Stomach (tissue), 9 donors: ENCODE results near the gene RPS16. TPM values are rescaled to one million over a fixed set of nuclear protein-coding genes. Genes with fewer than 3 reads are reported as not detected.

ENCODE experiments used
- DNase-seq, 2 donors: peaks; one replicate each; pipeline versions ENCODE4 v3.0.0 to v3.0.0-alpha.2; 2013 to 2019
- H3K27ac ChIP-seq, 5 donors: fragments of 200-600 bp in 4 of 5; sonication (generic) in 4 of 5; one replicate each; pipeline ENCODE4 v1.5.1; 2013 to 2019; ENCODE audit warnings: mild to moderate bottlenecking in 1 of 5, moderate library complexity in 1 of 5
- H3K27me3 ChIP-seq, 3 donors: fragments of 200-600 bp; sonication (generic); one replicate each; pipeline ENCODE4 v1.5.1; 2017 to 2019; ENCODE audit warnings: mixed run types in 1 of 3
- H3K36me3 ChIP-seq, 4 donors: fragments of 200-600 bp; sonication (generic); 1 replicate in 3 of 4; 2 replicates in 1 of 4; pipeline ENCODE4 v1.5.1; 2016 to 2019
- H3K4me1 ChIP-seq, 4 donors: fragments of 200-600 bp; sonication (generic); one replicate each; pipeline ENCODE4 v1.5.1; 2016 to 2019
- H3K4me3 ChIP-seq, 4 donors: fragments of 200-600 bp; sonication (generic) in 3 of 4; one replicate each; pipeline ENCODE4 v1.5.1; 2016 to 2019; ENCODE audit warnings: mild to moderate bottlenecking in 1 of 4
- H3K9me3 ChIP-seq, 4 donors: fragments of 200-600 bp; sonication (generic); one replicate each; pipeline ENCODE4 v1.5.1; 2016 to 2019
- EP300 ChIP-seq: sonication (generic); formaldehyde crosslinking; IDR thresholded peaks from one replicate; pipeline ENCODE4 v1.6.1; 2017; ENCODE audit warnings: antibody characterized with exemption
- POLR2A ChIP-seq, 4 donors: fragments of 450-650 bp; IDR thresholded peaks; one replicate each; pipeline ENCODE4 v1.6.1; 2016; ENCODE audit warnings: antibody characterized with exemption in 4 of 4, control low read depth in 2 of 4, mild to moderate bottlenecking in 1 of 4, moderate library complexity in 1 of 4
- POLR2AphosphoS5 ChIP-seq, 3 donors: sonication (generic); formaldehyde crosslinking; IDR thresholded peaks; one replicate each; pipeline ENCODE4 v1.6.1; 2016; ENCODE audit warnings: antibody characterized with exemption in 3 of 3
- WGBS, 5 donors: extraction: QIAGEN DNeasy Blood & Tissue Kit in 3 of 5; methylation state at CpG; one replicate each; pipeline versions ENCODE4 v1.1.5 to v1.1.7; 2013 to 2018; 5-methylcytosine and 5-hydroxymethylcytosine counted together
- intact Hi-C: fragments of 100-400 bp; cut with DNase I; formaldehyde crosslinking; loops from one replicate; pipeline ENCODE4 v1.15.1; 2023; ENCODE audit warnings: low total_unique reads
- polyA plus RNA-seq, 3 donors: library from polyadenylated mRNA; stranded (reverse); fragments of 200-250 nt; gene quantifications; one replicate each; pipeline ENCODE4 v1.2.3, GENCODE V29; 2013
- total RNA-seq, 5 donors: library from RNA; depleted of rRNA; stranded (reverse); fragments of >200 nt; gene quantifications; one replicate each; pipeline versions ENCODE4 v1.1.0 to v1.2.3, GENCODE V29; 2014 to 2016
- TF ChIP-seq, protein P1 (sequence below), 7 experiments: fragments of 450-650 bp in 4 of 7; fragments of 200-600 bp in 3 of 7; sonication (generic) in 3 of 7; IDR thresholded peaks; one replicate each; pipeline ENCODE4 v1.5.1; 2016 to 2019; ENCODE audit warnings: antibody characterized with exemption in 7 of 7, control low read depth in 2 of 7, mild to moderate bottlenecking in 1 of 7
- donor health status: healthy with polysubstance abuse.
- donor health status: Bipolar disorder and iron deficiency.
- donor health status: healthy.

Gene RPS16
- total and polyA plus RNA-seq, 8 donors: 69.0 to 4,294 (median 2,267) TPM

DNA sequence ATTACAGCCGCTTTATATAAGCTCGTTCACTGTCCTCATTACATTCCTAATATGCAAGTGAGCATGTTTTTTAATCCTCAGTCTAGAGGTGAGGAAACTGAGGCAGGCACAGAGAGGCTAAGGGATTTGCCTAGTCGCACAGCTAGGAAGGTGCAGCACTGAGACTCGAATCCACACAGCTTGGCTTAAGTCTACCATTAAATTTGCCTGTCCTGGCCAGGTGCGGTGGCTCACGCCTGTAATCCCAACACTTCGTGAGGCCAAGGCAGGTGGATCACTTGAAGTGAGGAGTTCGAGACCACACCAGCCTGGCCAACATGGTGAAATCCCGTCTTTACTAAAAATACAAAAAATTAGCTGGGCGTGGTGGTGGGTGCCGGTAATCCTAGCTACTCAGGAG is 8.0 kb downstream of the RPS16 start:
- peaks cover 7 to 40% (median 34%) of the 10 kb centered on the region in 4 donors for H3K36me3 ChIP-seq
- H3K27me3 ChIP-seq: no peaks in the 10 kb centered on the region
- WGBS, 5 donors: 90 to 96% (median 93%) methylated on average over 11 of the region's 11 CpGs
- no peaks in the 10 kb centered on the region for H3K9me3 ChIP-seq
- intact Hi-C loops: no loop called here
- H3K4me3 ChIP-seq: no peak overlapping the region
- DNase-seq: no peak
- TF ChIP-seq POLR2AphosphoS5 (IDR thresholded peaks at IDR 0.05) (no peak), POLR2A (IDR thresholded peaks at IDR 0.05) (no peak), EP300 (no peak)
- TF ChIP-seq, protein P1, sequence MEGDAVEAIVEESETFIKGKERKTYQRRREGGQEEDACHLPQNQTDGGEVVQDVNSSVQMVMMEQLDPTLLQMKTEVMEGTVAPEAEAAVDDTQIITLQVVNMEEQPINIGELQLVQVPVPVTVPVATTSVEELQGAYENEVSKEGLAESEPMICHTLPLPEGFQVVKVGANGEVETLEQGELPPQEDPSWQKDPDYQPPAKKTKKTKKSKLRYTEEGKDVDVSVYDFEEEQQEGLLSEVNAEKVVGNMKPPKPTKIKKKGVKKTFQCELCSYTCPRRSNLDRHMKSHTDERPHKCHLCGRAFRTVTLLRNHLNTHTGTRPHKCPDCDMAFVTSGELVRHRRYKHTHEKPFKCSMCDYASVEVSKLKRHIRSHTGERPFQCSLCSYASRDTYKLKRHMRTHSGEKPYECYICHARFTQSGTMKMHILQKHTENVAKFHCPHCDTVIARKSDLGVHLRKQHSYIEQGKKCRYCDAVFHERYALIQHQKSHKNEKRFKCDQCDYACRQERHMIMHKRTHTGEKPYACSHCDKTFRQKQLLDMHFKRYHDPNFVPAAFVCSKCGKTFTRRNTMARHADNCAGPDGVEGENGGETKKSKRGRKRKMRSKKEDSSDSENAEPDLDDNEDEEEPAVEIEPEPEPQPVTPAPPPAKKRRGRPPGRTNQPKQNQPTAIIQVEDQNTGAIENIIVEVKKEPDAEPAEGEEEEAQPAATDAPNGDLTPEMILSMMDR (IDR thresholded peaks at IDR 0.05): no peak
- H3K4me1 ChIP-seq: peaks cover 21 to 47% (median 29%) of the 10 kb centered on the region in 4 donors
- peak overlapping the region in 4 of 5 donors; percentile 75 to 87 (median 83) for H3K27ac ChIP-seq

DNA sequence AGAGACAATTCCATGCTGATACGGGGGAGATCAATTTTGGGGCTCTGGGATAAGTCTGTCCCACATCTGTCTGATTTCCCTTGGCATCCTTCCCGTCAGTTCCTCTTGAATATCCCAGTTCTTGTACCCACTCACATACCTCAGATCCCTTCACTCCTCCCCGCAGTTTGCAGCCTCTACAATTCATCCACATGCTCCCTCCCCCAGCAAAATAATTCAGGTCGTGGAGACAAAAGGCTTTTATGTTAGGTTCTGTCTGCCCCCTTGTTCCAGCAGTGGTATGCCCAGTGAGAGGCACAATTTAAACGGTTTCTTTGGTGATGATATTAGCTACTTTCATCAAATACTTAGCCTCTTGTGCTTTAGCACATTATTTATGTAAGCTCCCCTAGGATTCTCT is 9.6 kb downstream of the RPS16 start:
- no peaks in the 10 kb centered on the region for H3K27me3 ChIP-seq
- WGBS, 5 donors: 53 to 74% (median 64%) methylated on average over 5 of the region's 5 CpGs
- TF ChIP-seq, protein P1 (IDR thresholded peaks at IDR 0.05): no peak
- TF ChIP-seq POLR2AphosphoS5 (IDR thresholded peaks at IDR 0.05) (no peak), POLR2A (IDR thresholded peaks at IDR 0.05) (no peak), EP300 (no peak)

GRCh38 chr19:39425744-39426143 is 10.0 kb downstream of the RPS16 start:
- Histone ChIP-seq H3K36me3 (peaks cover 0 to 46% (median 43%) of the 10 kb centered on the region in 4 donors), H3K9me3 (no peaks in the 10 kb centered on the region), H3K27ac (no peak overlapping the region), H3K27me3 (no peaks in the 10 kb centered on the region), H3K4me1 (peaks cover 17 to 27% (median 22%) of the 10 kb centered on the region in 4 donors), H3K4me3 (no peak overlapping the region)
- 77 to 95% (median 93%) methylated on average over 7 of the region's 7 CpGs for WGBS, 5 donors
- intact Hi-C loops: no loop called here
- DNase-seq: no peak
- TF ChIP-seq POLR2AphosphoS5 (IDR thresholded peaks at IDR 0.05) (no peak), EP300 (no peak), POLR2A (IDR thresholded peaks at IDR 0.05) (no peak)
- TF ChIP-seq, protein P1 (IDR thresholded peaks at IDR 0.05): no peak

More for the DNA sequence above, 9.6 kb downstream of the RPS16 start:
- Histone ChIP-seq H3K4me1 (peaks cover 20 to 32% (median 26%) of the 10 kb centered on the region in 4 donors), H3K36me3 (peaks cover 0 to 42% (median 39%) of the 10 kb centered on the region in 4 donors), H3K27ac (no peak overlapping the region), H3K4me3 (no peak overlapping the region), H3K9me3 (no peaks in the 10 kb centered on the region)
- intact Hi-C loops: no loop called here
- no peak for DNase-seq

DNA sequence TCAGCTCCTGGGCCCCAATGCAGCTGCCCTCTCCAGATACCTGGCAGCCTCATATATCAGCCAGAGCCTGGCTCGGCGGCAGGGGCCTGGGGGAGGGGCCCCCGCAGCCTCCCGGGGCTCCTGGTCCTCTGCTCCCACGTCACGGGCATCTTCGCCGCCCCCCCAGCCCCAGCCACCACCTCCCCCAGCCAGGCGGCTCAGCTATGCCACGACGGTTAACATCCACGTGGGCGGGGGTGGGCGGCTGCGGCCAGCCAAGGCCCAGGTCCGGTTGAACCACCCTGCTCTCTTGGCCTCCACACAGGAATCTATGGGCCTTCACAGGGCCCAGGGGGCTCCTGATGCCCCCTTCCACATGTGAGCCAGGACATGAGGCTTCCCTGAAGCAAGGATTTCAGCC is 10.8 kb downstream of the RPS16 start:
- DNase-seq: no peak
- WGBS, 5 donors: 75 to 83% (median 81%) methylated on average over 8 to 16 of the region's 16 CpGs
- no peaks in the 10 kb centered on the region for H3K27me3 ChIP-seq
- H3K9me3 ChIP-seq: no peaks in the 10 kb centered on the region
- peaks cover 0 to 55% (median 51%) of the 10 kb centered on the region in 4 donors for H3K36me3 ChIP-seq
- H3K27ac ChIP-seq: no peak overlapping the region
- H3K4me3 ChIP-seq: no peak overlapping the region
- H3K4me1 ChIP-seq: peaks cover 17 to 24% (median 21%) of the 10 kb centered on the region in 4 donors
- TF ChIP-seq EP300: no peak
- TF ChIP-seq, protein P1 (IDR thresholded peaks at IDR 0.05): no peak
- TF ChIP-seq POLR2A (IDR thresholded peaks at IDR 0.05): no peak
- TF ChIP-seq POLR2AphosphoS5 (IDR thresholded peaks at IDR 0.05): no peak
- intact Hi-C loops: no loop called here
